Stomach (tissue), 9 donors: ENCODE results near the gene PRDX1. TPM values are rescaled to one million over a fixed set of nuclear protein-coding genes. Genes with fewer than 3 reads are reported as not detected.
"Not testable (repeated sequence)": the region's sequence is repeated elsewhere in the genome, so short reads cannot be mapped to it uniquely, and the experiment has no call there.

Experiments
- DNase-seq, 2 donors: peaks; one replicate each; pipeline versions ENCODE4 v3.0.0 to v3.0.0-alpha.2; 2013 to 2019
- H3K27ac ChIP-seq, 5 donors: fragments of 200-600 bp in 4 of 5; sonication (generic) in 4 of 5; one replicate each; pipeline ENCODE4 v1.5.1; 2013 to 2019; ENCODE audit warnings: mild to moderate bottlenecking in 1 of 5, moderate library complexity in 1 of 5
- H3K27me3 ChIP-seq, 3 donors: fragments of 200-600 bp; sonication (generic); one replicate each; pipeline ENCODE4 v1.5.1; 2017 to 2019; ENCODE audit warnings: mixed run types in 1 of 3
- H3K36me3 ChIP-seq, 4 donors: fragments of 200-600 bp; sonication (generic); 1 replicate in 3 of 4; 2 replicates in 1 of 4; pipeline ENCODE4 v1.5.1; 2016 to 2019
- H3K4me1 ChIP-seq, 4 donors: fragments of 200-600 bp; sonication (generic); one replicate each; pipeline ENCODE4 v1.5.1; 2016 to 2019
- H3K4me3 ChIP-seq, 4 donors: fragments of 200-600 bp; sonication (generic) in 3 of 4; one replicate each; pipeline ENCODE4 v1.5.1; 2016 to 2019; ENCODE audit warnings: mild to moderate bottlenecking in 1 of 4
- H3K9me3 ChIP-seq, 4 donors: fragments of 200-600 bp; sonication (generic); one replicate each; pipeline ENCODE4 v1.5.1; 2016 to 2019
- EP300 ChIP-seq: sonication (generic); formaldehyde crosslinking; IDR thresholded peaks from one replicate; pipeline ENCODE4 v1.6.1; 2017; ENCODE audit warnings: antibody characterized with exemption
- POLR2A ChIP-seq, 4 donors: fragments of 450-650 bp; IDR thresholded peaks; one replicate each; pipeline ENCODE4 v1.6.1; 2016; ENCODE audit warnings: antibody characterized with exemption in 4 of 4, control low read depth in 2 of 4, mild to moderate bottlenecking in 1 of 4, moderate library complexity in 1 of 4
- POLR2AphosphoS5 ChIP-seq, 3 donors: sonication (generic); formaldehyde crosslinking; IDR thresholded peaks; one replicate each; pipeline ENCODE4 v1.6.1; 2016; ENCODE audit warnings: antibody characterized with exemption in 3 of 3
- WGBS, 5 donors: extraction: QIAGEN DNeasy Blood & Tissue Kit in 3 of 5; methylation state at CpG; one replicate each; pipeline versions ENCODE4 v1.1.5 to v1.1.7; 2013 to 2018; 5-methylcytosine and 5-hydroxymethylcytosine counted together
- intact Hi-C: fragments of 100-400 bp; cut with DNase I; formaldehyde crosslinking; loops from one replicate; pipeline ENCODE4 v1.15.1; 2023; ENCODE audit warnings: low total_unique reads
- polyA plus RNA-seq, 3 donors: library from polyadenylated mRNA; stranded (reverse); fragments of 200-250 nt; gene quantifications; one replicate each; pipeline ENCODE4 v1.2.3, GENCODE V29; 2013
- total RNA-seq, 5 donors: library from RNA; depleted of rRNA; stranded (reverse); fragments of >200 nt; gene quantifications; one replicate each; pipeline versions ENCODE4 v1.1.0 to v1.2.3, GENCODE V29; 2014 to 2016
- TF ChIP-seq, protein P1 (sequence below), 7 experiments: fragments of 450-650 bp in 4 of 7; fragments of 200-600 bp in 3 of 7; sonication (generic) in 3 of 7; IDR thresholded peaks; one replicate each; pipeline ENCODE4 v1.5.1; 2016 to 2019; ENCODE audit warnings: antibody characterized with exemption in 7 of 7, control low read depth in 2 of 7, mild to moderate bottlenecking in 1 of 7
- donor health status: healthy with polysubstance abuse.
- donor health status: Bipolar disorder and iron deficiency.
- donor health status: healthy.

PRDX1 gene
- total and polyA plus RNA-seq, 8 donors: 77.6 to 892 (median 323) TPM

DNA sequence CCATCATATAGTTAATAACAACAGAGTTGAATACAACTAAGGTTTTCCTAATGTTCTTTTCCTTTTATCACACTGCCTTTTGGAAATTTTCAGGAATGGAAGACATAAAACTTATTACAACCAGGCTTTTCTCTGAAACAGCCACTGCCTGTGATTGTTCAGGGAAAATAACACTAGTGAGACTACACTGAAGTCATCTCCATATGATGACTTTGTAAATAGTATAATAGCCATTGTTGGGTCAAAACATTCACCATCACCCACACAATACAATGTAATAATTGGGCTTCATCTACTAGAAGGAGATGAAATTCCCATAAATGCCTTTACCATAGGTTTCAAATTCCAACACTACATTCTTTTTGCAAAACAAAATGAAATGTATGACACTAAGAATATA, 35.7 kb downstream of the PRDX1 start:
- DNase-seq: no peak
- H3K4me1 ChIP-seq: peaks cover 0 to 18% (median 10%) of the 10 kb centered on the region in 4 donors
- no peaks in the 10 kb centered on the region for H3K27me3 ChIP-seq
- H3K4me3 ChIP-seq: no peak overlapping the region
- no peak overlapping the region for H3K27ac ChIP-seq
- no peaks in the 10 kb centered on the region for H3K36me3 ChIP-seq
- intact Hi-C loops: no loop called here
- TF ChIP-seq POLR2A (IDR thresholded peaks at IDR 0.05) (no peak), EP300 (no peak), POLR2AphosphoS5 (IDR thresholded peaks at IDR 0.05) (no peak)
- TF ChIP-seq, protein P1, sequence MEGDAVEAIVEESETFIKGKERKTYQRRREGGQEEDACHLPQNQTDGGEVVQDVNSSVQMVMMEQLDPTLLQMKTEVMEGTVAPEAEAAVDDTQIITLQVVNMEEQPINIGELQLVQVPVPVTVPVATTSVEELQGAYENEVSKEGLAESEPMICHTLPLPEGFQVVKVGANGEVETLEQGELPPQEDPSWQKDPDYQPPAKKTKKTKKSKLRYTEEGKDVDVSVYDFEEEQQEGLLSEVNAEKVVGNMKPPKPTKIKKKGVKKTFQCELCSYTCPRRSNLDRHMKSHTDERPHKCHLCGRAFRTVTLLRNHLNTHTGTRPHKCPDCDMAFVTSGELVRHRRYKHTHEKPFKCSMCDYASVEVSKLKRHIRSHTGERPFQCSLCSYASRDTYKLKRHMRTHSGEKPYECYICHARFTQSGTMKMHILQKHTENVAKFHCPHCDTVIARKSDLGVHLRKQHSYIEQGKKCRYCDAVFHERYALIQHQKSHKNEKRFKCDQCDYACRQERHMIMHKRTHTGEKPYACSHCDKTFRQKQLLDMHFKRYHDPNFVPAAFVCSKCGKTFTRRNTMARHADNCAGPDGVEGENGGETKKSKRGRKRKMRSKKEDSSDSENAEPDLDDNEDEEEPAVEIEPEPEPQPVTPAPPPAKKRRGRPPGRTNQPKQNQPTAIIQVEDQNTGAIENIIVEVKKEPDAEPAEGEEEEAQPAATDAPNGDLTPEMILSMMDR (IDR thresholded peaks at IDR 0.05): no peak
- no peaks in the 10 kb centered on the region for H3K9me3 ChIP-seq

DNA sequence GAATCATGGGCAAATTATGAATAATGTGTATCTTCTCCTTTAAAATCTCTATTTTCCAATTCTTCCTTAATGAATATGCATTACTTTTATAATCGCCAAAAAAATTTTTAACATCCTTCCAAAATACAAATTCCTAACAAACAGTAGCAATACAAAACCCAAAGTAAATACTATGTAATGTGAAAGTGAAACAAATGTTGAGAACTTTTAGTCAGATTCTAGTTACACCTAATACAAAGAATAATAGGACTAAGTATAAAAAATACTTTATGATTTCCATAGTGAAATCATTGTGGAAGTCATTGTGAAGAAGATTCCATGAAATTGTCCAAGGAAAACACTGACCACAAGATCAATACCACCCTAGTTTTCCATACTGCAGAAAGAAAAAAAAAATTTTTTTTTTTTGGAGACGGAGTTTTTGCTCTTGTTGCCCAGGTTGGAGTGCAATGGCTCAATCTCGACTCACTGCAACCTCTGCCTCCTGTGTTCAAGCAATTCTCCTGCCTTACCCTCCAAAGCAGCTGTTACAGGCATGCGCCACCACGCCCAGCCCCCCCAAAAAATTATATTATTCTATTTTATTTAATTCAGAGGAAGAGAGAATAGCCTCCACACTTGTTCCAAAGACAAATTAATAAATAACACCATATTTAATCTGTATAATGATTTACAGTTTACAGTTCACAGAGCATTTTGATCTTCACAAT, 42.5 kb downstream of the PRDX1 start:
- intact Hi-C loops: no loop called here
- Histone ChIP-seq H3K9me3 (no peaks in the 10 kb centered on the region), H3K36me3 (no peaks in the 10 kb centered on the region), H3K4me3 (no peak overlapping the region), H3K4me1 (peaks cover 0 to 4% (median 2%) of the 10 kb centered on the region in 4 donors), H3K27ac (no peak overlapping the region), H3K27me3 (no peaks in the 10 kb centered on the region)
- TF ChIP-seq POLR2AphosphoS5 (IDR thresholded peaks at IDR 0.05) (no peak), EP300 (no peak), POLR2A (IDR thresholded peaks at IDR 0.05) (no peak)
- TF ChIP-seq, protein P1 (IDR thresholded peaks at IDR 0.05): no peak
- 69 to 80% (median 73%) methylated on average over 5 of the region's 5 CpGs for WGBS, 5 donors
- no peak for DNase-seq

DNA sequence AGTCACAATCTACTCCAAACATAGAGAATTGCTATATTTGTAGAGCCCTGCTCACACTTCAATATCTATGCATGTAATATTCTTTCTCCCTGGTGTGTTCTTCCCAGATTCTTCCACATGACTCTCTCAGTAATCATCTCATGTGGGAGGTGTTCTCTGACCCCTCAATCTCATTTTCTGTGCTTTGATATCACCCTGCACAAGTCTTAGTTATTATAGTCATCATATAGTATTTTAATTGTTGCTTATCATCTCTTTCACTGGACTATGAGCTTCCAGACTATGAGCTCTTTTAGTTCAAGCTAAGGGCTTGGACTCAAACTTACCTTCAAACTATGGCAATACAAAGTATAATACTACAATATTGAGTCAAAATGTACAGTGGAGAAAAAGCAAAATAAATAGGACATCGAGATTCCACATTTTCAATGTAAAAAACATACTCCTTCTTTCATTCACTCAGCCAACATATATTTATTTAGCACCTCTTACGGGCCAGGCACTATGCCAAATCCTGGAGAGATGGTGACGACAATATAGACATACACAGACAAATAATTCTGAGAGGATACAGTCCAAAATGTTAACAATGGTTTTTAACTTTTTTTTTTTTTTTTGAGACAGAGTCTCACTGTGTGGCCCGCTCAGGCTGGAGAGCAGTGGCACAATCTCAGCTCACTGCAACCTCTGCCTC, 43.4 kb downstream of the PRDX1 start:
- Histone ChIP-seq H3K27me3 (no peaks in the 10 kb centered on the region), H3K36me3 (no peaks in the 10 kb centered on the region), H3K27ac (no peak overlapping the region), H3K9me3 (no peaks in the 10 kb centered on the region), H3K4me1 (peaks cover 0 to 4% (median 2%) of the 10 kb centered on the region in 4 donors), H3K4me3 (no peak overlapping the region)
- WGBS, 5 donors: 53 to 59% (median 57%) methylated on average over 4 of the region's 4 CpGs
- intact Hi-C loops: no loop called here
- DNase-seq: no peak
- TF ChIP-seq POLR2AphosphoS5 (IDR thresholded peaks at IDR 0.05) (no peak), EP300 (no peak), POLR2A (IDR thresholded peaks at IDR 0.05) (no peak)
- TF ChIP-seq, protein P1 (IDR thresholded peaks at IDR 0.05): no peak

DNA sequence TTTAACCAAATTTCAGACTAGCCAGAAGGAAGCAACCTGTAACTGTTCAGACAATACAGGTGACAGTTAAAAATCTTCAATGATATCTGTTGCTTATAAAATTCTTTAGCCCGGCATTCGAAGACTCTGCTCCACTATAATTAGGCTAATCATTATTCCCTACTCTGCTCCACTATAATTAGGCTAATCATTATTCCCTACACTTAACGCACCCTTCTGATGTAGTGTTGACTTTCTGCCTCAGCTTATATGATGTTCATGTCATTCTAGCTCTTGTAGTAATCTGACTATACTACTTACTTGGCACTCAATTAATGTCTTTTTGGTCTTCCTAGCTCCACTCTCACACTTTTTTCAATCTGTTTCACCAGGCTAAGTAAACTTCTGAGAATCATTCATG, 44.0 kb downstream of the PRDX1 start:
- no peak for DNase-seq
- WGBS, 5 donors: 90 to 97% (median 93%) methylated on average over 3 of the region's 3 CpGs
- Histone ChIP-seq H3K4me3 (no peak overlapping the region), H3K27ac (no peak overlapping the region), H3K36me3 (no peaks in the 10 kb centered on the region), H3K27me3 (no peaks in the 10 kb centered on the region), H3K4me1 (peaks cover 0 to 4% (median 2%) of the 10 kb centered on the region in 4 donors), H3K9me3 (no peaks in the 10 kb centered on the region)
- intact Hi-C loops: no loop called here
- TF ChIP-seq, protein P1 (IDR thresholded peaks at IDR 0.05): no peak
- no peak for TF ChIP-seq EP300

DNA sequence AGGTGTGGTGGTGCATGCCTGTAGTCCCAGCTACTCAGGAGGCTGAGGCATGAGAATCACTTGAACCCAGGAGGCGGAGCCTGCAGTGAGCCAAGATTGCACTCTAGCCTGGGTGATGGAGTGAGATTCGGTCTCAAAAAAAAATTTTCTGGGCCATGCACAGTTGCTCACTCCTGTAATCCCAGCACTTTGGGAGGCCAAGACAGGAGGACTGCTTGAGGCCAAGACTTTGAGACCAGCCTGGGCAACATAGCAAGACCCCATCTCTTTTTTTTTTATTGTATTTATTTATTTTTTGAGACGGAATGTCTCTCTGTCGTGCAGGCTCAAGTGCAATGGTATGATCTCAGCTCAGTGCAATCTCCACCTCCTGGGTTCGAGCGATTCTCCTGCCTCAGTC, 47.5 kb downstream of the PRDX1 start:
- WGBS, 5 donors: 90 to 98% (median 98%) methylated on average over 6 of the region's 6 CpGs

More for the DNA sequence above, 47.5 kb downstream of the PRDX1 start:
- H3K36me3 ChIP-seq, H3K9me3 ChIP-seq, DNase-seq, H3K4me1 ChIP-seq, H3K27ac ChIP-seq, H3K27me3 ChIP-seq, intact Hi-C loops, H3K4me3 ChIP-seq: not testable (repeated sequence)
